T47D (cell line): ENCODE data around the gene ARHGEF12.

Source experiments
- DNase-seq, 2 experiments: peaks; one replicate each; pipeline versions ENCODE4 v3.0.0 to v3.0.0-alpha.2; 2011 to 2012; ENCODE audit warnings: low read depth in 1 of 2, low spot score in 1 of 2
- JUND ChIP-seq: IDR thresholded peaks from 2 replicates; pipeline ENCODE4 v1.6.1; 2012; ENCODE audit warnings: low read depth
- in situ Hi-C: cut with HindIII; loops from 2 replicates; pipeline ENCODE4 v1.10.0; 2016; ENCODE audit warnings: low sequenced_read_pairs, low pct_unique_long_range_greater_than_20kb

ARHGEF12 gene

GRCh38 chr11:120432056-120433018 is 96.1 kb downstream of the ARHGEF12 start:
- no peak for TF ChIP-seq JUND
- in situ Hi-C loops, result no loop called here
- DNase-seq, result peak in 1 of 2 experiments; percentile 12

- no peak for TF ChIP-seq JUND
- in situ Hi-C loops, result no loop called here
Observed at GRCh38 chr11:120441592-120441991, 105.4 kb downstream of the ARHGEF12 start.

GRCh38 chr11:120442031-120442430 is 105.8 kb downstream of the ARHGEF12 start:
- no peak for DNase-seq
- TF ChIP-seq JUND, result no peak
- in situ Hi-C loops, result no loop called here

More at GRCh38 chr11:120441592-120441991, 105.4 kb downstream of the ARHGEF12 start:
- DNase-seq, result no peak

- in situ Hi-C loops, result no loop called here
- TF ChIP-seq JUND, result no peak
- DNase-seq, result no peak
Observed at GRCh38 chr11:120446802-120447201, 110.6 kb downstream of the ARHGEF12 start.

- TF ChIP-seq JUND, result no peak
- in situ Hi-C loops, result no loop called here
- no peak for DNase-seq
Observed at GRCh38 chr11:120448240-120448639, 112.0 kb downstream of the ARHGEF12 start.

GRCh38 chr11:120455487-120455886 is 119.3 kb downstream of the ARHGEF12 start:
- in situ Hi-C loops, result no loop called here
- no peak for TF ChIP-seq JUND

GRCh38 chr11:120457996-120458395 is 121.8 kb downstream of the ARHGEF12 start:
- no peak for TF ChIP-seq JUND
- in situ Hi-C loops, result no loop called here
- DNase-seq, result no peak

More at GRCh38 chr11:120455487-120455886, 119.3 kb downstream of the ARHGEF12 start:
- no peak for DNase-seq

- TF ChIP-seq JUND, result no peak
- in situ Hi-C loops, result no loop called here
Observed at GRCh38 chr11:120462825-120463224, 126.6 kb downstream of the ARHGEF12 start.

GRCh38 chr11:120465921-120466534 is 129.8 kb downstream of the ARHGEF12 start:
- no peak for TF ChIP-seq JUND
- in situ Hi-C loops, result no loop called here
- no peak for DNase-seq

More at GRCh38 chr11:120462825-120463224, 126.6 kb downstream of the ARHGEF12 start:
- DNase-seq, result no peak

GRCh38 chr11:120467627-120468026 is 131.4 kb downstream of the ARHGEF12 start:
- no peak for DNase-seq
- TF ChIP-seq JUND, result no peak
- in situ Hi-C loops, result no loop called here

GRCh38 chr11:120471131-120471530 is 134.9 kb downstream of the ARHGEF12 start:
- TF ChIP-seq JUND, result no peak
- in situ Hi-C loops, result no loop called here
- DNase-seq, result no peak

- TF ChIP-seq JUND, result no peak
- in situ Hi-C loops, result no loop called here
- no peak for DNase-seq
Observed at GRCh38 chr11:120471994-120472393, 135.8 kb downstream of the ARHGEF12 start.

- TF ChIP-seq JUND, result no peak
- in situ Hi-C loops, result no loop called here
- DNase-seq, result no peak
Observed at GRCh38 chr11:120473503-120473902, 137.3 kb downstream of the ARHGEF12 start.
